Right atrium auricular region (tissue), 2 donors: ENCODE measurements around the gene SCT. TPM values are rescaled to one million over a fixed set of nuclear protein-coding genes. Genes with fewer than 3 reads are reported as not detected.

Source experiments
- DNase-seq: peaks from one replicate; pipeline ENCODE4 v3.0.0-alpha.2; 2019; ENCODE audit warnings: low spot score
- H3K27ac ChIP-seq, 2 donors: fragments of 200-600 bp; sonication (generic); 1 replicate in 1 of 2; 2 replicates in 1 of 2; pipeline ENCODE4 v1.5.1; 2016 to 2019
- H3K27me3 ChIP-seq, 2 donors: fragments of 200-600 bp; sonication (generic); one replicate each; pipeline versions ENCODE4 v1.5.1 to v1.6.0; 2017 to 2019
- H3K36me3 ChIP-seq: fragments of 200-600 bp; sonication (generic); one replicate; pipeline ENCODE4 v1.5.1; 2016
- H3K4me1 ChIP-seq, 2 donors: fragments of 200-600 bp; sonication (generic); one replicate each; pipeline versions ENCODE4 v1.5.1 to v1.6.0; 2017 to 2019
- H3K4me3 ChIP-seq, 2 donors: fragments of 200-600 bp; sonication (generic); 1 replicate in 1 of 2; 2 replicates in 1 of 2; pipeline ENCODE4 v1.5.1; 2017 to 2019; ENCODE audit warnings: mild to moderate bottlenecking in 1 of 2, moderate library complexity in 1 of 2
- H3K9me3 ChIP-seq, 2 donors: fragments of 200-600 bp; sonication (generic); one replicate each; pipeline ENCODE4 v1.5.1; 2019
- total RNA-seq, 2 donors: library from RNA; depleted of rRNA; stranded (reverse); fragments of >200 nt; gene quantifications; one replicate each; pipeline ENCODE4 v1.1.0, GENCODE V29; 2016
- TF ChIP-seq, protein P1 (sequence below), 2 donors: fragments of 200-600 bp; sonication (generic); IDR thresholded peaks; one replicate each; pipeline ENCODE4 v1.5.1; 2019; ENCODE audit warnings: antibody characterized with exemption in 2 of 2

SCT gene
- total RNA-seq, 2 donors from 2014 or later = not detected

DNA sequence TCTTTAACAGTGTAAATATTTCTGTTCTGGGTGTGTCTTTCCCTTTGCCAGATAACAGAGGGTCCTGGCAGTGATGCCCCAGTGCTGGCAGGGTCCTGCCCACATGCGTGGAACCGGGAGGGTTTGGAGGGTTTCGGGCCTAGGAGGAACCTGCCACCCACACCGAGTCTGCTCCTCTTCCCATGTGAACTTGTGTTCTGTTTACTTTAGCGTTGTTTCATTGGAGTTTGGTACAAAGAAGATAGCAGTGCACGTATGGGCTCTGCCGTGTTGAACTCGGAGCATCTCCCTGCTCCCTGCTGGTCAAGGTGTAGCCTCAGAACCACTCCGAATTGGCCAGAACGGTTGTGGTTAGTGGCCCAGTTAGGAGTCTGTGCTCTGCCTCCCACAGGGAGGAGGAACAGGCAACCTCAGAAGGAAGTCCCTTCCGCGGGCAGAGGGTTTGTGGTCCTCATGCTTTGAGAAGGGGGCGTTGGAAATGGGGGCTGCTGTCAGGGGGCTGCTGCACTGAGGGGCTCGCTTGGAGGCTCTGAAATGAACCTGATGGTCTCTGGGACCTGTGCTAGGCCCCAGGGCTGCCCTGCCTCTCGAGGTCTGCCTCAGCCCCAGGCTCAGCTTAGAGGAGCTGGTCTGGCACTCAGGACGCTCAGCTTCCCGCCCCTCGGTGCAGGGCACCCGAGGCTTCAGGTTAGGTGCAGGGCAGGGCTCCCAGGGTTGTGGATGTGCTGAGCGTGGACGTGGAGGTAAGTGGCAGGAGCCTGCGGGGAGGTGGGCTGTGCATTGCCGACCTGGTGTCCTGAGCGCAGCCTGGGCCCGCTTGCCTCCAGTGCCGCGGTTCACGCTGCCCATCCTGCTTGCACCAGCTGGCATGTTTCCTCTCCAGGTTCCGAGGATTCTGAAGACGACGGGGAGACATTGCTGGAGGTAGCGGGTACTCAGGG is 40.3 kb downstream of the SCT start:
- Histone ChIP-seq H3K9me3 (no peaks in the 10 kb centered on the region), H3K27me3 (no peaks in the 10 kb centered on the region), H3K27ac (no peak overlapping the region), H3K36me3 (peaks cover 63% of the 10 kb centered on the region), H3K4me1 (peaks cover 0 to 3% of the 10 kb centered on the region in 2 donors), H3K4me3 (no peak overlapping the region)
- DNase-seq = no peak
- TF ChIP-seq, protein P1, sequence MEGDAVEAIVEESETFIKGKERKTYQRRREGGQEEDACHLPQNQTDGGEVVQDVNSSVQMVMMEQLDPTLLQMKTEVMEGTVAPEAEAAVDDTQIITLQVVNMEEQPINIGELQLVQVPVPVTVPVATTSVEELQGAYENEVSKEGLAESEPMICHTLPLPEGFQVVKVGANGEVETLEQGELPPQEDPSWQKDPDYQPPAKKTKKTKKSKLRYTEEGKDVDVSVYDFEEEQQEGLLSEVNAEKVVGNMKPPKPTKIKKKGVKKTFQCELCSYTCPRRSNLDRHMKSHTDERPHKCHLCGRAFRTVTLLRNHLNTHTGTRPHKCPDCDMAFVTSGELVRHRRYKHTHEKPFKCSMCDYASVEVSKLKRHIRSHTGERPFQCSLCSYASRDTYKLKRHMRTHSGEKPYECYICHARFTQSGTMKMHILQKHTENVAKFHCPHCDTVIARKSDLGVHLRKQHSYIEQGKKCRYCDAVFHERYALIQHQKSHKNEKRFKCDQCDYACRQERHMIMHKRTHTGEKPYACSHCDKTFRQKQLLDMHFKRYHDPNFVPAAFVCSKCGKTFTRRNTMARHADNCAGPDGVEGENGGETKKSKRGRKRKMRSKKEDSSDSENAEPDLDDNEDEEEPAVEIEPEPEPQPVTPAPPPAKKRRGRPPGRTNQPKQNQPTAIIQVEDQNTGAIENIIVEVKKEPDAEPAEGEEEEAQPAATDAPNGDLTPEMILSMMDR (IDR thresholded peaks at IDR 0.05) = no peak

DNA sequence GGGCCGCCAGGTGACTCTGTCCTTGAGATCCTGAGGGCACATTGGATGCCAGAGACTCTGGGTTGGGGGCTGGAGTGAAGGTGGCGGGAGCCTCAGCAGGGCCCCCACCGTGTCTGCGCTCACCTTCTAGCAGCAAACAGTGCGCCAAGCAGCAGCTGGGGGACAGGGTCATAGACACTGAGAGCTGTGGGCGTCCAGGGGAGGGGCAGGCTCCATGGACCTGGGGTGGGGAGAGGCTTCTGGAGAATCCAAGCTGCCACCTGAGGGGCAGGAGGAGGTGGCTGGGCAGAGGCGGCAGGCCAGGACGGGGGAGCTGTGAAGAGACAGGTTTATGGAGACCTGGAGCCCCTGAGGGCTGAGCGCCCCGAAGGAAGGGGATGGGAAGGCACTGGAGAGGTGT is 42.7 kb downstream of the SCT start:
- Histone ChIP-seq H3K36me3 (peaks cover 55% of the 10 kb centered on the region), H3K4me3 (no peak overlapping the region), H3K4me1 (peaks cover 0 to 26% of the 10 kb centered on the region in 2 donors), H3K27me3 (no peaks in the 10 kb centered on the region), H3K9me3 (no peaks in the 10 kb centered on the region), H3K27ac (no peak overlapping the region)
- DNase-seq = no peak
- TF ChIP-seq, protein P1 (IDR thresholded peaks at IDR 0.05) = no peak

DNA sequence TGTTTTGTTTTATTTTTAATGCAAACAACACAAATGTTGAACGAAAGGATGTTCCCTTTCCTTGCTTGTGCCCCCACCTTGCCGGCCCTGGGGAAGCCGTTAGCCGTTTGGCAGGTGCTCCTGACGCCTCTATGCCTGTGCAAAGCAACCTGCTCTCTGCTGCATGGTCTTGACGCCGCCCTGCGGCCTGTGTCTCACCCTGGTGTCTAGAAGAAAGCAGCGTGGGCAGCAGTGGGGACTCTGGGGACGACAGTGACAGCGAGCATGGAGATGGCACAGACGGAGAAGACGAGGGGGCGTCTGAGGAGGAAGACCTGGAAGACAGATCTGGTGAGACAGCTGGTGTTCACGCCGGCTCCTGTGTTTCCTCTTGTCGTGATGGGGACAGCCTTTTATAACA is 45.2 kb downstream of the SCT start:
- H3K27me3 ChIP-seq = no peaks in the 10 kb centered on the region
- no peaks in the 10 kb centered on the region for H3K9me3 ChIP-seq
- peaks cover 31% of the 10 kb centered on the region for H3K36me3 ChIP-seq
- peak overlapping the region; percentile 43 to 55 for H3K27ac ChIP-seq
- no peak overlapping the region for H3K4me3 ChIP-seq
- no peak for DNase-seq
- TF ChIP-seq, protein P1 (IDR thresholded peaks at IDR 0.05) = no peak
- peaks cover 0 to 51% of the 10 kb centered on the region in 2 donors for H3K4me1 ChIP-seq

DNA sequence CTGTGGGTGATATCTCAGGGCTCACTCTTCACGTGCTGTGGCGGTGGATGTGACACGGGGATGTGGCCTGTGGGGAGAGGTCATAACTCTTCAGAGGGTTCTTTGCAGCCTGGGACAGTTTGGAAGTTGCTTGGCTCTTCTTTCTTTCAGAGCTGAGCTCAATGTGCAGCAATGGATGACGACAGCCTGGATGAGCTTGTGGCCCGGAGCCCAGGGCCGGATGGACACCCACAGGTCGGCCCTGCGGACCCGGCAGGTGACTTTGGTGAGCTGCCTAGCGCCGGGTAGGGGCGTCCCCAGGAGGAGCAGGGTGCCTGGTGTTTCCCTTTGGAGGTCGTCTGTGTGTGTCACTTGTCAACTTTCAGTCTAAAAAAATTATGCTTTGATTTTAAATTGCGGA is 45.6 kb downstream of the SCT start:
- H3K9me3 ChIP-seq = no peaks in the 10 kb centered on the region
- DNase-seq = no peak
- TF ChIP-seq, protein P1 (IDR thresholded peaks at IDR 0.05) = no peak
- peaks cover 28% of the 10 kb centered on the region for H3K36me3 ChIP-seq
- peaks cover 0 to 51% of the 10 kb centered on the region in 2 donors for H3K4me1 ChIP-seq
- H3K27ac ChIP-seq = peak overlapping the region; percentile 43 to 59
- no peak overlapping the region for H3K4me3 ChIP-seq
- H3K27me3 ChIP-seq = no peaks in the 10 kb centered on the region

DNA sequence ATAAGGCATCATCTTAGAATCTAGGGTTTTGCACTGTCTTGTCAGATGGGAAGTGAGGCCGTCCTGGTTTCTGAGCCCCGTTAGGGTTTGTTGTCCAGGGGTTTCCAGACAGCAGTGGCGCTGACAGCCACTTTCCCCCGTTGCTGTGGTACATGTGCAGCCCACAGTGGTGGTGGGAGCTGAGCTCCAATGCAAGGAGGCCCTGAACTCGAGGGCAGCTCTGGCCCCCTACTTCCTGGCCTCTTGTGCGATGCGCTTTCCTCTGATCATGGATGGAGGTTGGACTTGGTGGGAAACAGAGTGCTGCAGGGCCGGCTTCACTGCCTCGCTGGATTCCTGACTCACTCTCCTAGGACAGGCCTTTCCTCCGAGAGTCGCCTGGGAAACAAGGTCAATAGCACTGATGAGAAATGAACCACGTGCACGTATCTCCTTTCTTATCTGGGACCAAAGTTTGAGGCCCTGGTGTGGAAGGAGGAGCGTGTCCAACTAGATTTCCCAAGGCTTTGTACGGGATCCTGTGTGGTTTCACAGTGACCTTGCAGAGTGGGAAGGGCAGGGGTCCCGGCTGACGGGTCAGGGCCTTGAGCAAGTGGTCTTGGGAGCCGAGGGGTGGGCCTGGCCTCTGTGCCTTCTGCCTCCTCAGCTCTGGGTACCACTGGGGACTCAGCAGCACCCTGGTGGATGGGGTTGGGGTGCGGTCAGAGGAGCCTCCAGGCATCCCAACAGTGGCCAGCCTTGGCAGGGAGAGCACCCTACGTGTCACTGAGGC is 47.0 kb downstream of the SCT start:
- no peak for DNase-seq
- H3K27me3 ChIP-seq = no peaks in the 10 kb centered on the region
- peaks cover 28% of the 10 kb centered on the region for H3K36me3 ChIP-seq
- H3K27ac ChIP-seq = peak overlapping the region; percentile 29 to 59
- peaks cover 0 to 57% of the 10 kb centered on the region in 2 donors for H3K4me1 ChIP-seq
- H3K4me3 ChIP-seq = no peak overlapping the region
- H3K9me3 ChIP-seq = no peaks in the 10 kb centered on the region
- TF ChIP-seq, protein P1 (IDR thresholded peaks at IDR 0.05) = no peak
